Astrocyte (in vitro differentiated cells and primary cell): ENCODE measurements around the gene ADGRG2. TPM values are rescaled to one million over a fixed set of nuclear protein-coding genes. Genes with fewer than 3 reads are reported as not detected.

Experiments
- DNase-seq: peaks from one replicate; pipeline ENCODE4 v3.0.0-alpha.2; 2010; ENCODE audit warnings: low read depth
- FAIRE-seq: peaks from 2 replicates; lab custom pipeline; 2011; peaks lifted over from hg19 to GRCh38; lab: Jason Lieb, UNC
- H2AFZ ChIP-seq: 2 replicates; pipeline ENCODE4 v1.6.0; 2012; ENCODE audit warnings: low read depth, low read length, inconsistent platforms
- H3K27ac ChIP-seq: 2 replicates; pipeline ENCODE4 v1.5.1; 2011; ENCODE audit warnings: low read depth, low read length, inconsistent platforms
- H3K27me3 ChIP-seq: 2 replicates; pipeline ENCODE4 v1.6.0; 2011; ENCODE audit warnings: low read length, inconsistent platforms; ENCODE audit not compliant: insufficient read depth
- H3K36me3 ChIP-seq: 2 replicates; pipeline ENCODE4 v1.5.1; 2011; ENCODE audit warnings: low read length, inconsistent platforms; ENCODE audit not compliant: insufficient read depth
- H3K4me1 ChIP-seq: 2 replicates; pipeline ENCODE4 v1.5.1; 2011; ENCODE audit warnings: low read length, inconsistent platforms; ENCODE audit not compliant: insufficient read depth
- H3K4me2 ChIP-seq: 2 replicates; pipeline ENCODE4 v1.6.0; 2012; ENCODE audit warnings: low read length, inconsistent platforms
- H3K4me3 ChIP-seq: 2 replicates; pipeline ENCODE4 v1.5.1; 2011; ENCODE audit warnings: low read depth, mild to moderate bottlenecking, low read length, inconsistent platforms; ENCODE audit not compliant: insufficient read depth
- H3K79me2 ChIP-seq: 2 replicates; pipeline ENCODE4 v1.6.0; 2012; ENCODE audit warnings: mild to moderate bottlenecking, low read length, inconsistent platforms; ENCODE audit not compliant: insufficient read depth
- H3K9ac ChIP-seq: 2 replicates; pipeline ENCODE4 v1.6.0; 2012; ENCODE audit warnings: mild to moderate bottlenecking, low read length, inconsistent platforms
- H3K9me3 ChIP-seq: 2 replicates; pipeline ENCODE4 v1.5.1; 2012; ENCODE audit warnings: low read depth, mild to moderate bottlenecking, low read length, inconsistent platforms; ENCODE audit not compliant: insufficient read depth
- H4K20me1 ChIP-seq: 2 replicates; pipeline ENCODE4 v1.6.0; 2012; ENCODE audit warnings: low read length, inconsistent platforms; ENCODE audit not compliant: insufficient read depth
- H3K27ac Mint-ChIP-seq: one replicate; pipeline ENCODE4 v1.8.0; 2021; ENCODE audit warnings: mild to moderate bottlenecking, mixed read lengths; ENCODE audit not compliant: unreplicated experiment
- H3K27me3 Mint-ChIP-seq: one replicate; pipeline ENCODE4 v1.8.0; 2021; ENCODE audit warnings: low read depth, mixed read lengths; ENCODE audit not compliant: unreplicated experiment
- H3K36me3 Mint-ChIP-seq: one replicate; pipeline ENCODE4 v1.8.0; 2021; ENCODE audit warnings: low read depth, mixed read lengths; ENCODE audit not compliant: unreplicated experiment
- H3K4me1 Mint-ChIP-seq: one replicate; pipeline ENCODE4 v1.8.0; 2021; ENCODE audit warnings: low read depth, mixed read lengths; ENCODE audit not compliant: unreplicated experiment
- H3K4me3 Mint-ChIP-seq: one replicate; pipeline ENCODE4 v1.8.0; 2021; ENCODE audit warnings: mild to moderate bottlenecking, moderate library complexity, mixed read lengths; ENCODE audit not compliant: unreplicated experiment
- H3K9me3 Mint-ChIP-seq: one replicate; pipeline ENCODE4 v1.8.0; 2021; ENCODE audit warnings: mild to moderate bottlenecking, mixed read lengths; ENCODE audit not compliant: unreplicated experiment
- EZH2 ChIP-seq: IDR thresholded peaks from 2 replicates; pipeline ENCODE4 v1.6.1; 2012; ENCODE audit warnings: mild to moderate bottlenecking, low read length, inconsistent platforms; ENCODE audit not compliant: insufficient read depth
- total RNA-seq: library from RNA; stranded (reverse); gene quantifications from 2 replicates; pipeline ENCODE4 v1.2.1, GENCODE V29; 2021
- TF ChIP-seq, protein P1 (sequence below): IDR thresholded peaks from 2 replicates; pipeline ENCODE4 v1.5.1; 2011; ENCODE audit warnings: low read depth, mild to moderate bottlenecking, inconsistent platforms, low read length, moderate library complexity; ENCODE audit not compliant: insufficient read depth

The ADGRG2 gene
- total RNA-seq, 1 donor from 2014 or later, result 0.09 TPM

DNA sequence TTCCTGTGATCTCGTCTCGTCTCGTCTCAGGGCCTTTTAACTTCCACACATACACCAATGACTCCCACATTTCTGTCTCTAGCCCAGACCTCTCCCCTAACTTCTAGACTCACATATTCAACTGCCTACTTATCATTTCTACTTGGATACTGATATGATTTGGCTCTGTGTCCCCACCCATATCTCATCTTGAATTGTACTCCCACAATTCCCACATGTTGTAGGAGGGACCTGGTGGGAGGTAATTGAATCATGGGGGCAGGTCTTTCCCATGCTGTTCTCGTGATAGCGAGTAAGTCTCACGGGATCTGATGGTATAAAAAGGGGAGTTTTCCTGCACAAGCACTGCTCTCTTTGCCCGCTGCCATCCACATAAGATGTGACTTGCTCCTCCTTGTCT lies 147.3 kb downstream of the ADGRG2 start:
- no peaks in the 10 kb centered on the region for H3K4me1 Mint-ChIP-seq

DNA sequence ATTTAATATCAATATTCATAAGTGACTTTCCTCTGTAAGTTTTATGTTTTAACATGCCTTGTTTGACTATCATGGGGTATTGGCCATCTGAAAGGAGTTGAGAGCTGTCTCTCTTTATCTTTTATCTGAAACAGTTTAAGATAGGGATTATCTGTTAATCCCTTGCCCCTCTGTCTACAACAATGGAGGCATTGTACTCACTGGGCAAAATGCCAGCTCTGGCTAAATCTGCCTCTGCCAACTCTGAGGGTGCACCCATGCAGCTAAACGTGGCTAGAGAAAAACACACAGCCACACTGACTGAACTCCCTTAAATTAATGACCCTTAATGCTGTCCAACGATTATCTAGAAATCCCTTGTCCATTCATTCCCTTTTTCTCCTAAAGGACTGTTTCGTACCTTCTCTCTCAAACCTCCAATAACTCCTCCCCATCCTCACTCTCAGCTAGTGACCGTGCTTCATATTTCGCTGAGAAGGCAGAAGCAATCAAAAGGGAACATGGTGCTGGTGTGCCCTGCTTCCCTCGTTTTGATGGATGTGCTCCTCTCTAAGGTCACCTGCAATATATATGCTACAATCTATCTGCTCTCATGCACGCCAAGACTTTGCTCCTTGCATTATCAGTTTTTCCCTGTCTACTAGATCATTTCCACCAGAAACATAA lies 148.6 kb downstream of the ADGRG2 start:
- peak; percentile 82 for FAIRE-seq
- Histone ChIP-seq H3K36me3 (no peaks in the 10 kb centered on the region), H3K27me3 (no peaks in the 10 kb centered on the region), H3K27ac (no peak overlapping the region), H3K4me2 (no peak overlapping the region), H3K4me3 (no peak overlapping the region), H4K20me1 (no peaks in the 10 kb centered on the region), H2AFZ (no peak overlapping the region), H3K9me3 (no peaks in the 10 kb centered on the region), H3K79me2 (no peaks in the 10 kb centered on the region), H3K9ac (no peak overlapping the region), H3K4me1 (no peaks in the 10 kb centered on the region)
- DNase-seq, result no peak
- TF ChIP-seq, protein P1, sequence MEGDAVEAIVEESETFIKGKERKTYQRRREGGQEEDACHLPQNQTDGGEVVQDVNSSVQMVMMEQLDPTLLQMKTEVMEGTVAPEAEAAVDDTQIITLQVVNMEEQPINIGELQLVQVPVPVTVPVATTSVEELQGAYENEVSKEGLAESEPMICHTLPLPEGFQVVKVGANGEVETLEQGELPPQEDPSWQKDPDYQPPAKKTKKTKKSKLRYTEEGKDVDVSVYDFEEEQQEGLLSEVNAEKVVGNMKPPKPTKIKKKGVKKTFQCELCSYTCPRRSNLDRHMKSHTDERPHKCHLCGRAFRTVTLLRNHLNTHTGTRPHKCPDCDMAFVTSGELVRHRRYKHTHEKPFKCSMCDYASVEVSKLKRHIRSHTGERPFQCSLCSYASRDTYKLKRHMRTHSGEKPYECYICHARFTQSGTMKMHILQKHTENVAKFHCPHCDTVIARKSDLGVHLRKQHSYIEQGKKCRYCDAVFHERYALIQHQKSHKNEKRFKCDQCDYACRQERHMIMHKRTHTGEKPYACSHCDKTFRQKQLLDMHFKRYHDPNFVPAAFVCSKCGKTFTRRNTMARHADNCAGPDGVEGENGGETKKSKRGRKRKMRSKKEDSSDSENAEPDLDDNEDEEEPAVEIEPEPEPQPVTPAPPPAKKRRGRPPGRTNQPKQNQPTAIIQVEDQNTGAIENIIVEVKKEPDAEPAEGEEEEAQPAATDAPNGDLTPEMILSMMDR, result no peak
- H3K4me3 Mint-ChIP-seq, result no peak overlapping the region
- H3K9me3 Mint-ChIP-seq, result no peaks in the 10 kb centered on the region
- no peaks in the 10 kb centered on the region for H3K36me3 Mint-ChIP-seq
- no peak overlapping the region for H3K27ac Mint-ChIP-seq
- H3K27me3 Mint-ChIP-seq, result no peaks in the 10 kb centered on the region
- no peaks in the 10 kb centered on the region for H3K4me1 Mint-ChIP-seq

More for the DNA sequence above, 147.3 kb downstream of the ADGRG2 start:
- Histone ChIP-seq H3K36me3 (no peaks in the 10 kb centered on the region), H2AFZ (no peak overlapping the region), H3K9me3 (no peaks in the 10 kb centered on the region), H3K79me2 (no peaks in the 10 kb centered on the region), H3K27me3 (no peaks in the 10 kb centered on the region), H4K20me1 (no peaks in the 10 kb centered on the region), H3K4me3 (no peak overlapping the region), H3K27ac (no peak overlapping the region), H3K4me1 (no peaks in the 10 kb centered on the region), H3K9ac (no peak overlapping the region), H3K4me2 (no peak overlapping the region)
- Mint-ChIP-seq H3K9me3 (no peaks in the 10 kb centered on the region), H3K36me3 (no peaks in the 10 kb centered on the region), H3K4me3 (no peak overlapping the region), H3K27me3 (no peaks in the 10 kb centered on the region), H3K27ac (no peak overlapping the region)
- TF ChIP-seq EZH2, result no peak
- TF ChIP-seq, protein P1, result no peak
- FAIRE-seq (no peak), DNase-seq (no peak)

DNA sequence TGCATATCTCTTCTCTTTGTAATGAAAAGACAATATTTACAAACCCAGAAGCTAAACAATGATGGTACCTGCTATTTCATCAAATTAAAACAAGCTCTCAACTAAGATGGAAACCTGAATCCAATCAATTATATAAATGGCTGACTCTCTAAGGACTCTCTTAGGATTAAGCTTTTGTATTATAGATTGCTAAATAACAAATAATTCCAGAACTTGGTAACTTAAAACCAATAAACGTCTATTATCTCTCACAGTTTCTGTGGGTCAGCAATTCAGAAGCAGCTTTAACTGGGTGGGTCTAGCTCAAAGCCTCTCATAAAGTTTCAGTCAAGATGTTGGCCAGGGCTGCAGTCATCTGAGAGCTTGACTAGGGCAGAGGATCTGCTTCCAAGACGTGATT lies 150.8 kb downstream of the ADGRG2 start:
- no peaks in the 10 kb centered on the region for H3K27me3 Mint-ChIP-seq
- Histone ChIP-seq H3K36me3 (no peaks in the 10 kb centered on the region), H3K4me3 (no peak overlapping the region), H3K4me2 (no peak overlapping the region), H3K27me3 (no peaks in the 10 kb centered on the region), H3K9me3 (no peaks in the 10 kb centered on the region), H3K9ac (no peak overlapping the region), H3K27ac (no peak overlapping the region), H3K79me2 (no peaks in the 10 kb centered on the region), H4K20me1 (no peaks in the 10 kb centered on the region), H2AFZ (no peak overlapping the region), H3K4me1 (no peaks in the 10 kb centered on the region)
- no peaks in the 10 kb centered on the region for H3K9me3 Mint-ChIP-seq
- H3K36me3 Mint-ChIP-seq, result no peaks in the 10 kb centered on the region
- H3K27ac Mint-ChIP-seq, result no peak overlapping the region
- no peak for FAIRE-seq
- H3K4me3 Mint-ChIP-seq, result no peak overlapping the region
- DNase-seq, result no peak
- TF ChIP-seq, protein P1, result no peak
- no peaks in the 10 kb centered on the region for H3K4me1 Mint-ChIP-seq
